ENCODE data around the gene PRR3.
"Not testable (repeated sequence)": the region's sequence is repeated elsewhere in the genome, so short reads cannot be mapped to it uniquely, and the experiment has no call there.

The PRR3 gene, protein sequence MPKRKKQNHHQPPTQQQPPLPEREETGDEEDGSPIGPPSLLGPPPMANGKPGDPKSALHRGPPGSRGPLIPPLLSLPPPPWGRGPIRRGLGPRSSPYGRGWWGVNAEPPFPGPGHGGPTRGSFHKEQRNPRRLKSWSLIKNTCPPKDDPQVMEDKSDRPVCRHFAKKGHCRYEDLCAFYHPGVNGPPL

DNA sequence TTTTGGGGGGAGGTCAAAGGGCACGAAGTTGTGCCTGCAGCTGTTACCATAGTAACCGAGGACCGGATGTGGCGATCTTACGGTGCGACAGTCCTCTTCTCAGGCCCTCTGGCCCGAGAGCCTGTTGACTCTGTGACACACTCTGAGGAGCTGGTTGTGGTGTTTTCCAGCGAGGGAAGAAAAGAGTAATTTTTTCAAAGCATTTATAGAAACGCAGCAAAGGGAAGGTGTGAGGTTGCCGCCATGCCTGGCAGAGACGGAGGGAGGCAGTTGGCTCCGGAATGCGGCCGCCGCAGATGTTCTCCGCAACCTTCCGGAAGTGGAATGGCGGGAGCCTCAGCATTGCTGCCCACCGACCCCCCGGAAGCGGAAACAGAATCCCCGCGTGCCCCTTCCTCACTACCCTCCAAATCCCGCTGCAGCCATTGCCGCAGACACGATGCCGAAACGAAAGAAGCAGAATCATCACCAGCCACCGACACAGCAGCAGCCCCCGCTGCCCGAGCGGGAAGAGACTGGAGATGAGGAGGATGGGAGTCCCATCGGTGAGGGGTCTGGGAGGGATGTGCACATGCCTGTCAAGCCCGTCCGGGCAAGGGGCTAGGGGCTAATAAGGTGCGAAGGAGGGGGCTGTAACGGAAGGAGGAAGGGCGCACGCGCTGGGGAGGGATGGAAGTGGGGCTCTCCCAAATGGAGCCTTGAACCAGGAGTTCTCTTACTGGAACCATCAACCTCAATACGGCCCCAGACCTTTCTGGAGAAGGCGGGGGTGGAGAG, at the start of gene PRR3:
Gene PRR3 (plus strand): TSS at position 390 of the 777 bp plus-strand sequence. CDS start 50 bp downstream, at position 440.
- peak; percentile 77 to 94 for DNase-seq

DNA sequence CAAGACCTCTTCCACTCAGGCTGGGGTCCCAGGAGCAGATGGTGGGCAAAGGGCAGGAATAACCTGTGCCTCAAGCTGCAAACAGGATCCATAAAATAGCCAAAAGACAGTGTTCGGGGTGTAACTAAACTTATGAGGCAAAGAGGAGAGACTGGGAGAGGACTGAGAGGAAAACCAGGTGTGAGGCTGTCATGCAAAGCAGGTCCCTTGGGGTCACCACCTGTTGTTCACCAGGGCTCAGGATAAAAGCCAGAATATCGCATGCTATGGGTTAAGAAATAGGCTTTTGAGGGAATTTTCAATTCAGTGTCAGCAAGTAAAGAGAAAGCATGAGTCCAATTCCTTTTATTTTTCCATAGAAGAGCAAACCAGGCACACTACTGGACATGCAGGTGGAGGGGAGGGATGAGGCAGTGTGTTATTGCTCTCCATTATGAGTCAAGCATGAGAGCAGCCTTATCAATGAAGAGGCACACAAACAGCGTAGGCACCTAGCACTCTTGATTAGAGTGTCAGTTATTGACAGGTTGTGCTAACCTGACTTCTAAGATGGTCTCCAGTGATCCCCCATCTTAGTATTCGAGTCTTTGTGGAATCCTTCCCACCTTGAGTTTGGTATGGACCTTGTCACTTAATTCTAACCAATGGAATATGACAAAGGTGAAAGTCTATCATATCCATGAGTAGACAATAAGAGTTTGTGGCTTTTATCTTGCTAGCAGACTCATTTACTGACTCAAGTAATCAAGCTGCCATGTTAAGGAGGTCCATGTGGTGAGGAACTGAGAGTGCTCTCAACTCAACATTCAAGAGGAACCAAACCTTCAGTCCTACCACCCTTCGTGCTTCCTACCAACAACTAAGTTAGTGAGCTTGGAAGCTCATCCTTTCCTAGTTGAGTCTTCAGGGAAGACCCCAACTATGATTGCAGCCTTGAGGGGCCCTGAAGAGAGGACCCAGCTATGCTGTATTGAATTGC, 49.0 kb upstream of the PRR3 start:
- no peak for DNase-seq

DNA sequence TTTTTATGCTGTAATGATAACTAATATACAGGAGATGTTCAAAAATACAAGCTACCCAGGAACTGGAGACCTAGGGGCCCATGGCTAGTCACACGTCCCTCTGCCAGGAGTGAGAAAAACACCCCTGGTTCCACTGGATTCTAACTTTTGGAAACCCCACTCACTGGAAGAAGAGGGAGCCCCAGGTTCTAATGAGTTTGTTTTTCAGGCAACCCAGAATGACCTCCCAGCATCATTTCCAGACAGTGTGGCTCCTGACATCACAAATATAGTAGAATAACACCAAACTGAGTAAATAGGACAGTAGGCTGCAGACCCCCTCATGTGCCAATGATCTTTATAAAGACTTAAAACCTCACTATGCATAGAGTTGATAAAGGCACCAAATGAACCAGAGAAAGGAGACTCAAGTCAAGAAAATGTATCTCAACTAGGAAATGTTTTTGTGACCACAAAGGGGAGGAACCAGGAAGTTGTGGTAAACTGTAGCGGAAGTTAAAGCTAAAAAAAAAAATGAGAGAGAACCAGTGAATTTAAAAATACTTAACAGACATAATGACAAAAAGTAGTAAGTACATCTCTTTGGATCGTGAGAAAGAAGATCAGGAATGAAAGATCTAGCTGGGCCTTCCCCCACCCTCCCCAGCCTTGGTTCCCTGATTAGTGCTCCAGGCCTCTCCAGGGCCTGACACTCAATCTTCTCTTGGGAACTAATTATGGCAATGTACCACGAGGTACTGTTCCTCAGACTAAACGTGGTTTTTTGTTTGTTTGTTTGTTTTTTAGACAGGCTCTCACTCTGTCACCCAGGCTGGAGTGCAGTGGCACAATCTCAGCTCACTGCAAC, 48.0 kb upstream of the PRR3 start:
- peak; percentile 5 to 40 for DNase-seq

DNA sequence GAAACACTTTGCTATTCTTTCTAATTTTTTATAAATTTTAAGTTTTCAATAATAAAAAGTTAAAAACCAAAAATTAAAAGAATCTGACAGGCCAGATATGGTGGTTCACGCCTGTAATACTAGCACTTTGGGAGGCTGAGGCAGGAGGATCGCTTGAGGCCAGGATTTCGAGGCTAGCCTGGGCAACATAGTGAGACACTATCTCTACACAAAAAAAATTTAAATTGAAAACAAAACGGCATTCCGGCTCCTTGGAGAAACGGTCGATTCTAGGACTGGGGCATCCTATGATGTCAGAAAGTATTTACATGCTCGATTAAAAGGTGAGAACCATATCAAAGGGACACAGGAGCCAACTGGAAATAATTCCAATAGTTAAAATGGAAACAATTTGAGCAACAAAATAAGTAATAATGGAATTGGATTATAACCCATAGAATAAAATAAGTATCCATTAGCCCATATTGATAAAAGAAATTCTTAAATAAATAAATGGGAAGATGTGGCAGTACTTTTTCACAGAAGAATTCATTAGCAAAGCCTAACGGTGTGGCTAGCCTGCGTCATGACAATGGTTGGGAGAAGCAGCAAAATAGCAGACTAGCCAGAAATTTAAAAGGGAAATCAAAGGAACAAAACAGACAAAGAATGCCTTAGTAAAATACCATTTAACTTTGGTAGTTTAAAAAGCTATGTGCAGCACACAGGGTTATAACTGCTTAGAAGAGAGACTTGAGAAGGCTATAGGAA, 46.5 kb upstream of the PRR3 start:
- DNase-seq: no peak

DNA sequence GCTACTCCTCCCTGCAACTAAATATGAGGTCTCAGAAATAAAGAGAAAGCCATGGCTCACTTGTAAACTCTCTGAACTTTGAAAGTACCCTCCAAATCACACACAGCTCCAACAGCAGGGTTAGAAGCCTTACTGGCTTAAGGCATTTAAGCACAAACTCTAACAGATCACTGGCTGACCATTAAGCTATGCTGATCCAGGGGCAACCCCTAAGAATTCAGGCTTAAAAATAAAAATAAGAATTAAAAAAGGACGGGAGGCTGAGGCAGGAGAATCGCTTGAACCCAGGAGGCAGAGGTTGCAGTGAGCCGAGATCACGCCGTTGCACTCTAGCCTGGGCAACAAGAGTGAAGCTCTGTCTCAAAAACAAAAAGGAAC, 45.9 kb upstream of the PRR3 start:
- DNase-seq: no peak

DNA sequence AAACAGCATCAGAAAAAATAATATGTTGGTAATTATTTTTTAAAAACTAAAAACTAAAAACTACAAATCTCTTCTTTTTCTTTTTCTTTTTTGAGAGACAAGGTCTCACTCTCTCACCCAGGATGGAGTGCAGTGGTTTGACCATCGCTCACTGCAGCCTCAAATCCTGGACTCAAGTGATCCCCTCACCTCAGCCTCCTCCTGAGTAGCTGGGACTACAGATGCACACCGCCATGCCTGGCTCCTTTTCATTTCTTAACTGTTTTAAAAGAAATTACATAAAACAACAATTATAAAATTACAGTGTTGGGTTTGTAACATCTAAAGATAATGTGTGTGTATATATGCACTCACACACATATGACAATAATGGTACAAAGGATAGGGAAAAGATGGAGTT, 43.6 kb upstream of the PRR3 start:
- no peak for DNase-seq

DNA sequence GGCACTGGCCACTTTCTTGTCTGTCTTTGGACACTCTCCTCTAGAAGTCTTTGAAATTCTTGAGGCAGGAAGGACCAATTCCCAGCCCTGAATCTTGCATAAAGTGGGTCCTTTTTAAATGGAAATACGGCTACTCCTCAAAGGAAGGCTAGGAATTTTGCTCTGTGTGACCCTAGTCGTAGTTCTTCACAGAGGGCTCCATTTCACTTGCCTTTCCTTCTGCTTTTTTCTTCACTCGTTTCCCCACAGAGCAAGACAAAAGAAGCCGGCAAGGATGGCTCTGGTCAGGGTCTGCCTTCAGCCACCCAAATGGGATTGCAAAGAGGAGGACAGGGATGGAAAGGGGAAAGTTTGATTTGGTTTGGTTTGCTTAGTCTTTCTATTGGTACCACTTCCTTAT, 42.0 kb upstream of the PRR3 start:
- DNase-seq: no peak

DNA sequence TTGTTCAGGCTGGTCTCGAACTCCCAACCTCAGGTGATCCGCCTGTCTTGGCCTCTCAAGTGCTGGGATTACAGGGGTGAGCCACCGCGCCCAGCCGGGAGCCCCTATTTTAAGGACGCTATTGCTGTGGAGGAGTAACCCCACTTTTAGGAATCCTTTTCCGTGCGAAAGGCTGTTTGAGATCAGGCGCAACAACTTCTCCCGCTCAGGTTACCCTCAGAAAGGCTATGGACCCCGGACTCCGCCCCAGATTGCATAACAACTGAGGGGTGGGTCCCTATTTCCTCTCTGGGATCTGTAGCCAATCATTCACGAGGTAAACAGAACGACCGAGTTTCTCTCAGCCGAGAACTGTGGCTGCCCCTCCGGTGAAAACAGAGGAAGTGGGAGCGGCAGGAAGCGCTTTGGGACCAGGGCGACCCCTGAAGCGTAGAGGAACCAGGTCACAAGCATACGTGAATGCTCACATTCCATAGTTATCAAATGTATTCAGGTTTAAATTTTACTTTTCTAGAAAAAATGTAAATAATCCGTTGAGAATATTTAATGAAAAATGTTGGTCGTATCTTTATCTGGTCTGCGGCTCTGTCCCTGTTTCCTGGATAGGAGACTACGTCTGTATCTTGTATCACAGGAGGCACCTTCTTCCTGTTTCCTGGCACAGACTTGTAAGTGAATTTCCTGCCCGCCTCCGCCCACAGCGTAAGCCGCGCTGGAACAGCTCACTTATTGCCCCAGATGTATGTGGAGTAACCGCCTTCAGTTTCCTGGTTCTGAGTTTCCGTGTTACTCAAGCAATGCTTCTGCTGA, 40.9 kb upstream of the PRR3 start:
- peak; percentile 58 to 78 for DNase-seq

DNA sequence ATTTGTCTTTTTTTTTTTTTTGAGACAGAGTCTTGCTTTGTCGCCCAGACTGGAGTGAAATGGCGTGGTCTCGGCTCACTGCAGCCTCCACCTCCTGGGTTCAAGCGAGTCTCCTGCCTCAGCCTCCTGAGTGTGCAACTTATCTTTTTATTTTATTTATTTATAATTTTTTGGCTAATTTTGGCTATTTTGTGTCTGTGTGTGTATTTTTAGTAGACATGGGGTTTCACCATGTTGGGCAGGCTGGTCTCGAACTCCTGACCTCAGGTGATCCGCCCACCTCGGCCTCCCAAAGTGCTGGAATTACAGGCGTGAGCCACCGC, 40.4 kb upstream of the PRR3 start:
- DNase-seq: not testable (repeated sequence)

DNA sequence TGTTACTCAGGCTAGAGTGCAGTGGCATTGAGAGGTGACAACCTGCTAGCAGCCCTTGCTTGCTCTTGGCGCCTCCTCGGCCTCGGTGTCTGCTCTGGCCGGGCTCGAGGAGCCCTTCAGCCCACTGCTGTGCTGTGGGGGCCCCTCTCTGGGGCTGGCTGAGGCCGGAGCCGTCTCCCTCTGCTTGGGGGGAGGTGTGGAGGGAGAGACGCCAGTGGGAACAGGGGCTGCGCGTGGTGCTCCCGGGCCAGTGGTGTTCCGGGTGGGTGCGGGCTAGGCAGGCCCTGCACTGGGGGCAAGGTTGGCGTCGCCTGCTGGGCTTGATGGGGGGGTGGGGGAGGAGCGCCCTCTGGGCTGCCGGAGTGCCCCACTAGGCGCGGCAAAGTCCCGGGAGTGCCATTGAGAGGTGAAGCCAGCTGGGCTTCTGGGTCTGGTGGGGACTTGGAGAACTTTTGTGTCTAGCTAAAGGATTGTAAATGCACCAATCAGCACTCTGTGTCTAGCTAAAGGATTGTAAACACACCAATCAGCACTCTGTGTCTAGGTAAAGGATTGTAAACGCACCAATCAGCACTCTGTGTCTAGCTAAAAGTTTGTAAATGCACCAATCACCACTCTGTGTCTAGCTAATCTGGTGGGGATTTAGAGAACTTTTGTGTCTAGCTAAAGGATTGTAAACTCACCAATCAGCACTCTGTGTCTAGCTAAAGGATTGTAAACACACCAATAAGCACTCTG, 39.2 kb upstream of the PRR3 start:
- not testable (repeated sequence) for DNase-seq

DNA sequence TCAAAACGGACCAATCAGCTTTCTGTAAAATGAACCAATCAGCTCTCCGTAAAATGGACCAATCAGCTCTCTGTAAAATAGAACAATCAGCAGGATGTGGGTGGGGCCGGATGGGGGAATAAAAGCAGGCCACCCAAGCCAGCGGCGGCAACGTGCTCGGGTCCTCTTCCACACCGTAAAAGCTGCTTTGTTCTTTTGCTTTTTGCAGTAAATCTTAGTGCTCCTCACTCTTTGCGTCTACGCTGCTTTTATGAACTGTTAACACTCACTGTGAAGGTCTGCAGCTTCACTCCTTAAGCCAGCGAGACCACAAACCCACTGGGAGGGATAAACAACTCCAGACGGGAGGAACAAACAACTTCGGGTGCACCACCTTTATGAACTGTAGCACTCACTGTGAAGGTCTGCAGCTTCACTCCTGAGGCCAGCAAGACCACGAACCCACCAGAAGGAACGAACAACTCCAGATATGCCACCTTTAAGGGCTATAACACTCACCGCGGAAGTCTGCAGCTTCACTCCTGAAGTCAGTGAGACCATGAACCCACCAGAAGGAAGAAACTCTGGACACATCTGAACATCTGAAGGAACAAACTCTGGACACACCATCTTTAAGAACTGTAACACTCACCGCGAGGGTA, 38.5 kb upstream of the PRR3 start:
- not testable (repeated sequence) for DNase-seq

DNA sequence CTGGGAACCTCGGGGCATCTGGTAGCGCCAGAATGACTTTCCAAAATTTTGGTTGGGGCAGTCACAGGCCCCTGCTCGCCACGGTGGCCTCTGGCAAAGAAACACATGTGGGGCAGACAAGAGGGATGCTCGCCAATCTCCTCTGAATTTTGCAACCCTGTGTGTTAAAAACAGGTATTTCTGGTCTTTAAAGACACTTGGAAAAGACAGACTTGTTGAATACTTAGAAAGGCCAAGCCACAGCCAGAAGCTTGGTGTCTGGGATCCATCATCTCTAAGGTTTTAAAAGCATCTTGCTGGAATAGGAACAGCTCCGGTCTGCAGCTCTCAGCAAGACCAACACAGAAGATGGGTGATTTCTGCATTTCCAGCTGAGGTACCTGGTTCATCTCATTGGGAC, 36.6 kb upstream of the PRR3 start:
- no peak for DNase-seq

DNA sequence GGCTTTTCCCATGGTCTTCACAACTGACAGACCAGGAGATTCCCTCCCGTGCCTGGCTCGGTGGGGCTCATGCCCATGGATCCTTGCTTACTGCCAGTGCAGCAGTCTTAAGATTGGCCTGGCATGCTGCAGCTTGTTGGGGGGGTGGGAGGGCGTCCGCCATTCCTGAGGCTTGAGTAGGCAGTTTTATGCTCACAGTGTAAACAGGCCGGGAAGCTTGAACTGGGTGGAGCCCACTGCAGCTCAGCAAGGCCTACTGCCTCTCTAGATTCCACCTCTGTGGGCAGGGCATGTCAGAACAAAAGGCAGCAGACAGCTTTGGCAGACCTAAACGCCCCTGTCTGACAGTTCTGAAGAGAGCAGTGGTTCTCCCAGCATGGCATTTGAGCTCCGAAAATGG, 36.0 kb upstream of the PRR3 start:
- DNase-seq: not testable (repeated sequence)

DNA sequence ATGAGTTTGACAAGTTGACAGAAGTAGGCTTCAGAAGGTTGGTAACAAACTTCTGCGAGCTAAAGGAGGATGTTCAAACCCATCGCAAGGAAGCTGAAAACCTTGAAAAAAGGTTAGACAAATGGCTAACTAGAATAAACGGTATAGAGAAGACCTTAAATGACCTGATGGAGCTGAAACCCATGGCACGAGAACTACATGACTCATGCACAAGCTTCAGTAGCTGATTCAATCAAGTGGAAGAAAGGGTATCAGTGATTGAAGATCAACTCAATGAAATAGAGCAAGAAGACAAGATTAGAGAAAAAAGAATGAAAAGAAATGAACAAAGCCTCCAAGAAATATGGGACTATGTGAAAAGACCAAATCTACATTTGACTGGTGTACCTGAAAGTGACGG, 35.1 kb upstream of the PRR3 start:
- not testable (repeated sequence) for DNase-seq

DNA sequence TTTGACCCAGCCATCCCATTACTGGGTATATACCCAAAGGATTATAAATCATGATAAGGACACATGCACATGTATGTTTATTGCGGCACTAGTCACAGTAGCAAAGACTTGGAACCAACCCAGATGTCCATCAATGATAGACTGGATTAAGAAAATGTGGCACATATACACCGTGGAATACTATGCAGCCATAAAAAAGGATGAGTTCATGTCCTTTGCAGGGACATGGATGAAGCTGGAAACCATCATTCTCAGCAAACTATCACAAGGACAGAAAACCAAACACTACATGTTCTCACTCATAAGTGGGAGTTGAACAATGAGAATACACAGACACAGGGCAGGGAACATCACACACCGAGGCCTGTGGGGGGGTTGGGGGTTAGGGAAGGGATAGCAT, 30.7 kb upstream of the PRR3 start:
- not testable (repeated sequence) for DNase-seq

DNA sequence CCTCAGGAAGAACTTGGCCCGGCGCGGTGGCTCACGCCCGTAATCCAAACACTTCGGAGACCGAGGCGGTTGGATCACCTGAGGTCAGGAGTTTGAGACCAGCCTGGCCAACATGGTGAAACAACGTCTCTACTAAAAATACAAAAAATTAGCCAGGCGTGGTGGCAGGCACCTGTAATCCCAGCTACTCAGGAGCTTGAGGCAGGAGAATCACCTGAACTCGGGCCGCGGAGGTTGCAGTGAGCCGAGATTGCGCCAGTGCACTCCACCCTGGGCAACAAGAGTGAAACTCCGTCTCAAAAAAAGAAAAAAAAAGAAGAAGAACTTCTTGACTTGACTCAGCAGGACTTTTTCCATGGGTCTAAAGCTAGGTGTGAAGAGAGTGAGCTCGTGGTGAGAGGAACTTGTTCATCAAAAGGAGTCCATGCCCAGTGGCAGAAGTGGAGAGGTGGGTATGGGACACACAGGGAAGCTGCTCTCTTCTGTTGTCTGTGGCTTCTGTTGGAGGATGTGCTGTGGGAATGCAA, 27.7 kb upstream of the PRR3 start:
- not testable (repeated sequence) for DNase-seq

DNA sequence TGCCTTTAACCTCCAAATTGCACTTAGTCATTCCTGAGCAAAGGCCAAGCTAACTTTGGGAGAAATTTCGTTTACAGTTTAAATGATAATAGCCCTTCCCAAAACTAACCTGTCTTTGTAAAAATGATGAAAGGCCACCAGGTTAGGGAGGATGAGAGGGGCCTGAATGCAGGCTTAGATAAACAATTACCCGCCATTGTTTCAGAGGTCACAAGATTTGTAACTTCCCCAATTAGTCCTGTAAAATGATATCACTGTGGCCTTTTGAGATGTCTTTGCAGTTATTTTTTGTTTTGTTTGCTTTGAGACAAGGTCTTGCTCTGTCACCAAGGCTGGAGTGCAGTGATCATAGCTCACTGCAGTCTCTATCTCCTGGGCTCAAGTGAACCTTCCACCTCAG, 27.1 kb upstream of the PRR3 start:
- no peak for DNase-seq

DNA sequence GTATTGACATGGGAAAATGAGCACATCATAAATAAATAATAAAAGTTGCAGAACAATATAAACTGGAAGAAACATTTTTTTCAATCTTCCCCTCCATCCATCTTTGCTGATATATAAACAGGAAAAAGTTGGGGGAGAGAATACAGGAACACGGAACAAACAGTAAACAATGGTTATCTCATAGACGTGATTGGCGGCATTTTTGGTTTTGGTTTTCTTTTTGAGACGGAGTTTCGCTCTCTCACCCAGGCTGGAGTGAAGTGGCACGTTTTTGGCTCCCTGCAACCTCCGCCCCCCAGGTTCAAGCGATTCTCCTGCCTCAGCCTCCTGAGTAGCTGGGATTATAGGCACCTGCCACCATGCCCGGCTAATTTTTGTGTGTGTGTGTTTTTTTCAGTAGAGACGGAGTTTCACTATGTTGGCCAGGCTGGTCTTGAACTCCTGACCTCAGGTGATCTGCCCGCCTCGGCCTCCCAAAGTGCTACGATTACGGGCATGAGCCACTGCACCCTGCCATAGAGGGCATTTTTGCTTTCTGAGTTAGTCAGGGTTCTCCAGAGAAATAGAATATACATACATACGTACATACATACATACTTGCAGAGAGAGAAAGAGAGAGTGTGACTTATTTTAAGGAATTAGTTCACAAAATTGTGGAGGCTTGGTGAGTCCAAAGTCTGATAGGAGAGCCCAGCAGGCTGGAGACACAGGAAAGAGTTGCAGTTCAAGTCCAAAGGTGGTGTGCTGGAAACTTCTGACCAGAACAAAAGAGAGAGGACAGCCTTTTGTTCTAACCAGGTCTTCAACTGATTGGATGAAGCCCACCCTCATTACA, 23.4 kb upstream of the PRR3 start:
- DNase-seq: no peak

DNA sequence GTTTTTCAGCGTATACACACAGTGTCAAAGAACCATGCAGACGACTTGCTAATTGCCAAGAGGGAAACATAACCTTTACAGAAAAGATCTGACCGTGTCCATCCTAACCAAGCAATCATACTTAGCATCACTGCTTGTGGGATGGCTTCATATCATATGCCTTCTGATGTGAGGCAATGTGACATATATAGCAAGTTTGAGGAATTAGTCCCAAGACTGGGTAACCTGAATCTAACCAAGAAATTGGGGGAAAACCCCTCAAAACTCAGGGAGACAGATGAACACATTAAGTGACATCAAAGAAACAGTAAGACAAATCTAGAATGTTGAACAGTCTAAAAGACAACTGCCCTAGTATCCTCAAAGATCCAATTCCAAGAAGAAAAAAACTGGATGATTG, 19.2 kb upstream of the PRR3 start:
- no peak for DNase-seq

Data from SW 1271 (cell line).